Skin epidermis (tissue), 12 donors: ENCODE data around the gene FBXO41.
"Not testable (repeated sequence)": the region's sequence is repeated elsewhere in the genome, so short reads cannot be mapped to it uniquely, and the experiment has no call there.

Experiments used
- H3K27ac ChIP-seq, 21 experiments: fragments of 200-600 bp; sonication (generic) in 11 of 21; one replicate each; pipeline ENCODE4 v1.5.0; 2020; ENCODE audit warnings: mild to moderate bottlenecking in 3 of 21, inconsistent platforms in 2 of 21, moderate library complexity in 2 of 21
- H3K4me3 ChIP-seq, 7 experiments: fragments of 200-600 bp; sonication (generic) in 2 of 7; one replicate each; pipeline ENCODE4 v1.5.0; 2020; ENCODE audit warnings: inconsistent platforms in 2 of 7, mild to moderate bottlenecking in 2 of 7, moderate library complexity in 1 of 7

Gene FBXO41

DNA sequence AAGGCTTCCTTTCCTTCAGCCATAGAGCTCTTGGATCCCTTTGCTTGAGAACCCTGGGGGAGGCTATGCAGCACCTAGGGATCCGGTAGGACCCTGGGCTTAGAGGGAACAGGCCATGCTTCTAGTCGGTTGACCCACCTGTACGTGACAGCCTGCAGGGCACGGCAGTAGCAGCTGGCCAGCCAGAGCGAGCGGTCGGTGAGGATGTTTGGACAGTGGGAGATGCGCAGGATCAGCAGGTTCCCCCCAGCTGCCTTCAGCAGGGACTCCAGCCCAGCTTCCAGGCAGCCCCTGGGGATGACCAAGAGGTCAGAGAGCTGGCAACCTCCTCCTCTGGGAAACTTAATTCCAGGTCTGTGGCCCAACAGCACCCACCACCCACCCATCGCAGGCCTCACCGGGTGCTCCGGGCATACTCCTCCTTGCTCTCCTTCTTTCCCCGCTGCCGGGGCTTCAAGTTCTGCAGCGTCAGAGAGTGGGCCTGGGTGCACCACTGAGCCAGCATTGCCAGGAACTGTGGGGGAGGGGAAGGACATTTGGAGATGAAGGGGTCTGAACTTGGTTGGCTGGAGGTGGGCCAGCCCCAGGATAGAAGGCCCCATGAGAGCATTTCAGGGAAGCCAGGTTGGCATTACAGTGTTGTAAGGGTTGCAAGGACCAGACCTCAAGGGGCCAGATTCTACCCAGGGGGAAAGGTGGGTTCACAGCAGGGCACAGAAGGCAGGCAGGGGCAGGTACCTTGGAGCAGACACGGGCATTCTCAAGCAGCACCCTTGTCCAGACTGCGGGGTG lies 20.5 kb downstream of the FBXO41 start:
- no peak overlapping the region for H3K4me3 ChIP-seq
- no peak overlapping the region for H3K27ac ChIP-seq

DNA sequence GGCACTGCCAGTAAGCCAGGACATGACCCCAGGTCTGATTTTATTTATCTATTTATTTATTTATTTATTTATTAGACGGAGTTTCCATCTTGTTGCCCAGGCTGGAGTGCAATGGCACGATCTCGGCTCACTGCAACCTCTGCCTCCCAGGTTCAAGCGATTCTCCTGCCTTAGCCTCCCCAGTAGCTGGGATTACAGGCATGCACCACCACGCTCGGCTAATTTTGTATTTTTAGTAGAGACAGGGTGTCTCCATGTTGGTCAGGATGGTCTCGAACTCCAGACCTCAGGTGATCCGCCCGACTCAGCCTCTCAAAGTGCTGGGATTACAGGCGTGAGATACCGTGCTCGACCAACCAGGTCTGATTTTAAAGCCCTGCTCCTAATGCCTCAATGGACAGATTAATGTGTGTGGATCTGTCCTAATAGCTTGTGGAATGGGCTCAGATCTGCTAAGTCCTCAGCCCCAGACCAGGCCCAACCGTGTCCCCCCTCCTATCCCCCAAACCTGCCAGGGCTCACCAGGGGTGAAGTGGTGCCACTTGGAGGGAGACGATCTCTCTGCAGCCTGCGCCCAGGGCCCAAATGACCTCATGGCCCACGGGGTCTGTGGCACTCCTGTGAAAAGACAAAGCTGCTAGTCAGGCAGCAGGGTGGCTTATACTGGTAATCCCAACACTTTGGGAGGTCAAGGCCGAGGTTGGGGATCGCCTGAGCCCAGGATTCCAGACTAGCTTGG lies 21.4 kb downstream of the FBXO41 start:
- H3K4me3 ChIP-seq = not testable (repeated sequence)

DNA sequence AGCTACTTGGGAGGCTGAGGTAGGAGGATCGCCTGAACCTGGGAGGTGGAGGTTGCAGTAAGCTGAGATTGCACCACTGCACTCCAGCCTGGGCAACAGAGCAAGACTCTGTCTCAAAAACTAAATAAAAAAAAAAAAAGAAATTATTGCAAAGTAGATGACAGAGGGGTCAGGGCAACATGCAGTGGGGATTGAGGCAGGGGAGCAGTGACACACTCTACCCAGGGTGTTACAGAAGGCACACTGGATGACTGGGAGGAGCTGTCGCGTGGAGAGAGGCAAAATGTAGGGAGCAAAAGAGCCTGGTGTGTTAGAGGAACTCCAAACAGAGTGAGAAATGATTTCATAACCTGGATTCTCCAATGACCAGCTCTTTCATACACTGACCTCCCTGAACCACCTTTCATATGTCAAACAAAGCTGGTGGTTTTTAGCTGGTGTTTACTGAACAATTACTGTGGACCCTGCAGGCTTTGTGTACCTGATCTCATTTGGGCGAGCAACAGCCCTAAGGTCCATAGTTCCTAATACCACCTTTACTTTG lies 22.1 kb downstream of the FBXO41 start:
- H3K4me3 ChIP-seq = no peak overlapping the region
- no peak overlapping the region for H3K27ac ChIP-seq

More for the DNA sequence above, 21.4 kb downstream of the FBXO41 start:
- not testable (repeated sequence) for H3K27ac ChIP-seq

DNA sequence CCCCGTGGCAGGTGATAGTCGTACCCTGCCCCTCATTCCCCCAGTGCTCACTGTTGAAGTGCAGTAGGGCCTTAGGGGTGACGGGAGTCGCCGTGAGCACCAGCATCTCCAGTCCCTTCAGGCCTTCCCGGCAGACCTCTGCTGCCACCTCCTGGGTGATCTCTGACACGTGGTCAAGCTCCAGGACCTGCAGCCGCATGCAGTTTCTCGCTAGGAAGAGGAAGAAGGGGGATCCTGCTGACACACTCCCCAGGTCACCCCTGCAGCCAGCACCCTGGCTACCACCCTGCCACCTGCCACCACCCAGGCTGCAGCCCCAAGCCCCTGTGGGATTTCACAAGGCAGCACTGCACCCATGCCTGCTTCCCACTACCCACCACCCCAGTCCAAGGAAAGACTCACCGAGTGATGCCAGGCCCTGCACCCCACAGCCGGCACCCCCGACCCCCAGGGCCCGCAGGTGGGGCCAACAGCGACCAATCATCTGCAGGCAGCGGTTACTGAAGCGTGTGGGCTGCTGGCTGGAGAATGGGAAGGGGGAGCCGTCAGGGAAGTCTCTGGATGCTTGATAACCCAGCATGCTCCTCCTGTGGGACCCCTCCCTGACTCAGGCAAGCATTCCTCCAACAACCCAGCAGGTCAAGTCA lies 23.8 kb downstream of the FBXO41 start:
- Histone ChIP-seq H3K27ac (no peak overlapping the region), H3K4me3 (no peak overlapping the region)

DNA sequence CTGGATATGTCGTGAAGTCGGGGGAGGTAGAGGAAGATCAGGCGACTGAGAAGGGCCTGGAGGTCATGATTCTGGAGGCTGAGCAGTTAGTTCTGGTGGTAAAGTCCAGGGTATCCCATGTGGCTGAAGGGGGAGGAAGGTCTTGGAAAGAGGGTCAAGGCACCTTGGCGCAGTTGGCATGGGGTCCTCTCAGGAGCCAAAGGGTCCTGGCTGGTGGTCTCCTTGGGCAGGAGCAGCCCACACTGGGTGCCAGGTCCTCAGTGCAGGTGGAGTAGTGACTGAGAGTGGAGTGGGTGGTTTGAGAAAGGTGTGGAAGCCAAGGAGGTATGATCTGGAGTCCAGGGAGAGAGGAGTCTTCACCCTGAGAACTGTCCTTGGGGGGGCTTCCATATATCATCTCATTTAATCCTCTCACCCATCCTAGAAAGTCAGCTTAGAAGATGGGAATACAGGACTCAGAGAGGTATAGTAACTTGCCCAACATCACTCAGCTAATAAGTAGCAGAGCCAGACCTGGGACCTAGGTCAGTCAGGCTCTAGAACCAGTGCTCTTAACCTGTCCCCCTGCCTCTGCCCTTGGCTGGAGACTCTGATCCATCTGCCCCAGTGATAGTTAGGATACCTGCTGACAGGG lies 24.5 kb downstream of the FBXO41 start:
- H3K27ac ChIP-seq = no peak overlapping the region
- H3K4me3 ChIP-seq = no peak overlapping the region

DNA sequence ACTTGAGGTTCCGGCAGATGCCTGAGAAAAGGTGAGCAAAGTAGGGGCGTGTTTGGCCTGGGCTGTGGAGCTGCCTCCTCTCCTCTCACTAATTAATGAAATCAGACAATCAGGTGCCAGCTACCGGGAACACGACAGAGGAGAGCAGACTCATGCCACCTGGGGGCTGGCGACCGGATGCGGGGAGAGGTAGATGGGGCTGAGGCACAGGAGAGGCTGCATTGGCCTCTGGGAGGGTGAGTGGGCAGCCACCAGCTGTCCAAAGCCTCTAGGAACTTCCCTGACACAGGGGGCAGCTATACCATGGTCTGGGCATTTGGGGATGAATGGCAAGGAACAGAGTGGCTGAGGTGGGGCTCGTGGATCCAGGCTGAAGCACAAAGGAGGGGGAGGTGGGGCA lies 25.0 kb downstream of the FBXO41 start:
- no peak overlapping the region for H3K4me3 ChIP-seq
- H3K27ac ChIP-seq = no peak overlapping the region

DNA sequence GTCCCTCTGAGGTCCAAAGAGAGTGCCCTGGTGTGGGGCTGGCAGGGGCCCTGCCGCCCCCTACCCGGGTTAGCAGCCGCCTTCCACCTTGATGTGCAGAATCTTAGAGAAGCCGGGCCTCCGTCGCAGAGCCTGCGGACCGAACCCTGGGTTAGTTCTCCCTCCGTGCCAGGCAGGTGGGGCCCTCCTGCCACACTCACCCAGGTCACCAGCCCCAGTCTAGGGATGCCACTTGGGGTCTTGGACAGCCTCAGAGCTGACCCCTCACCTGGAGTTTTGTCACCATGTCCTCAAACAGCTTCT lies 25.4 kb downstream of the FBXO41 start:
- Histone ChIP-seq H3K27ac (no peak overlapping the region), H3K4me3 (no peak overlapping the region)

DNA sequence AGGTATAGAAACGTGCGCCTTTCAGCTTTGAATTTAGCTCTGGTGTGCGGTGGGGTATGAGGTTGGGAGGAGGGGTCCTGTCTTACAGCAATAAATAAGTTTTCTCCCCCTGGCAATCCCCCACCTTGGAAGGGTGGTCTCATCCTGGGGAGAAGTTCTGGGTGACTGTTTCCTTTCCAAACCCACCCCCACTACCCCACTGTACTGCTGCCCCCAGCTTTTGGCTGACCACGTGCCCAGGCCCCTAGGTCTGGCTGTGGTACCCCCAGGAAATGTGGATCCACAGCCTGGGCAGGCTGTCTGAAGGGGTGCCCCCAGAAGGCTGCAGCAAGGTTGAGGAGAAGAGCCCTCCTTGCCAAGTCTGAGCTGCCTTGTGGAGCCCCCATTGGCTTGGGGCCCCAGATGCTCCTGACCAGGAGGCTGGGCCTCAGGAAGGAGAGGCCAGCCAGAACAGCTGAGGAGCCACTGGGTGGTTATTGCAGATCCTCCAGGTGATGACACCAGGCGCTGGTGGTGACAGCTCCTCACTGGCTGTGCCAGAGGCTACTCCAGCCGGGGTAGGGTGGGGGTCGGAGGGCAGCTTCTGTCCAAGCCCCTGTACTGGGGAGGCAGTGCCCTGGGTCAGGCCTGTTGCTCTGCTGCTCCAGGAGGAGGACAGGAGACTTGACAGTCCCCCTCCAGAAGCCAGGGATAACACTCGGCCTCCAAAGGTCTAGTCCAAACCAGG lies 25.9 kb downstream of the FBXO41 start:
- Histone ChIP-seq H3K4me3 (no peak overlapping the region), H3K27ac (no peak overlapping the region)

DNA sequence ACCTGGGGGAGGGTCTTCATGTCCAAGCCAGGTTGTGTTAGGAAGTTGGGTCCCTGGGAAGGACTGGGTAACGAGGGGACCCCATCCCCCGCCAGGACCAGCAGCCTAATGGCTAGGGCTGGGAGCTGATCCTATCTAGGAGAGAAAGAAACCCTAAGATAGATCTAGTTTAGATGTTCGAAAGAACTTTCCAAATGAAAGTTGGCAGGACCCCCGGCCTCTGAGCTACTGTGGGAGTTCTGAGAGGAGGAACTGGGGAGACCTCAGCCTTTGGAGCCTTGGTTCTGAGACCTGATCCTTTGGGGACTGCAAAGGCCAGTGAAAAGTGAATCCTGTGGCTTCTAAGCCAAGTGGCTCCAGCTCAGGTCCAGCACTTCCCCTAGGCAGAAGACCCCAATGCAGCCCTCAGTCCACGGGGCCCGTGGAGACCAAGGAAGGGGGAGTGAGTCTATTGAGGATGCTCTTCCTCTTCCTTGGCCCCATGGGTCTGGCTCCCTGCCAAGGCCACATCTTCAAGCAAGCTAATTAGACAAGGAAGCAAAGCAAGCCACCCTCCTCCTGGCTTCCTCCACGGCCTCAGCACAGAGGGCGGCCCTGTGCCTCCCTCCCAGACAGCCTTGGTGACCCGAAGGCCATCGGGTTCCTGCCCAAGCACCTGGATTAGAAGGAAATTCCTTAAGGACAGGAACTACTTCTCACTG lies 26.7 kb downstream of the FBXO41 start:
- no peak overlapping the region for H3K27ac ChIP-seq
- H3K4me3 ChIP-seq = no peak overlapping the region

DNA sequence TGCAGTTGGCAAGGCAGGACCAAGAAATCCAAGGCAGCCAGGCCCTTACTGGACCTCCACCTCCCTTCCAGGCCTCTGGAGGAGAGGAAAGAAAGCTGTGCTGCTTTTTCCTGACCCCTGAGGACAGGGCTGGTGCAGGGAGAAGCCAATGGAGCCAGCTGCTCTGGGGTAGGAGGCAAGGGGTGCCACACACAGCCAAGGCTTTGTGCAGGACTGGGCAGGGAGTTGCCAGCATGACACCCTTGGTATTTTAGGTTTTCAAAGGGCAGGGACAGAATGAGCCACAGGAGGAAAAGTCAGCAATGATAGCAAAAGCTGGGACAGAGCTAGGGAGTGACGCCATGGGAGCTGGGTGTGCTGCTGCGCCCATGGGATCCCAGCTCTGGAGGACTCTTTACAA lies 27.3 kb downstream of the FBXO41 start:
- Histone ChIP-seq H3K4me3 (no peak overlapping the region), H3K27ac (no peak overlapping the region)

DNA sequence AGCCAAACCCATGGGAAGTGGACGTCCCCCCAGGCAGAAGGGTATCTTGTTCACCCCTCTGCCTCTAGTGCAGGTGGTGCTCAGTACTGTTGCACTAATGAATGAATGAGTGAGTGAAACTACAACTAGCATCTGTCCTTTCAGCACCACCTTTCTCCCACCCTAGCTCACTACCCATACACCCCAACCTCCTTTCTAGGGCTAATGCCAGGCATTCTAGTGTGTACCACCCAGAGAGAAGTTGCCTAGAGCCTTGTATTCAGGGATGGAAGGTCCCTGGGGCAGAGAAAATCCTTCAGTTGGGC lies 27.7 kb downstream of the FBXO41 start:
- H3K4me3 ChIP-seq = no peak overlapping the region
- H3K27ac ChIP-seq = no peak overlapping the region

DNA sequence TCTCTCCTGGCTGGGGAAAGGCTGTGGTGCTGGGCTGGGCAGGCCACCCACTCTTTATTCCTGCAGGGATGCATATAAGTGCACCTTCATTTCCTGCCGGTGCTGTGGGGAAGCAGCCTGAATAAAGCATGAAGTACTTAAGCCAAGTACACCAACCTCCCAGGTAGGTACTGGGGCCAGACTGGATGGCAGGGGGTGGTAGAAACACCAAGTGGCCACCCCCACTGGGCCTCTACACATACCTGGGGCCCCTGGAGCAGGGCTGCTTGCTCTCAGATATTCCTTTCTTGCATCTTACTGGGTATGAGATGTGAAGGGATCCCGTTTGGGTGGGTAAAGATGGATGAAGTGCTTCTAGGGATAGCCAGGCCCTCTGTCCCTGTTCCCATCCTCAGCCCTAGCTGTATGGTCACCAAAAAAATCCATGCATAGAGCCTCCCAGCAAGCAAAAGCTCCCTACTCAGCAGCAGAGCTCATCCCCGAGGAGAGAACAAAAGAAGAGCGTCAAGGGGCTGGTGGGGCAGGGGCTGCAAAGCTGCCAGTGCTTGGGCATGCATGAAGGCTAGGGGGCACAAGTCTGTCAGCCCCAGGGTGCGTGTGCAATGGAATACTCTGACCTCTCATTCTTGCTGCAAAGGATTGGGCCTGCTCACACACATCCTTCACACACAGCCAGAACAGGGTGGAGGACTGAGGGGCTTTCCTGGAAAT lies 28.2 kb downstream of the FBXO41 start:
- Histone ChIP-seq H3K27ac (no peak overlapping the region), H3K4me3 (no peak overlapping the region)

DNA sequence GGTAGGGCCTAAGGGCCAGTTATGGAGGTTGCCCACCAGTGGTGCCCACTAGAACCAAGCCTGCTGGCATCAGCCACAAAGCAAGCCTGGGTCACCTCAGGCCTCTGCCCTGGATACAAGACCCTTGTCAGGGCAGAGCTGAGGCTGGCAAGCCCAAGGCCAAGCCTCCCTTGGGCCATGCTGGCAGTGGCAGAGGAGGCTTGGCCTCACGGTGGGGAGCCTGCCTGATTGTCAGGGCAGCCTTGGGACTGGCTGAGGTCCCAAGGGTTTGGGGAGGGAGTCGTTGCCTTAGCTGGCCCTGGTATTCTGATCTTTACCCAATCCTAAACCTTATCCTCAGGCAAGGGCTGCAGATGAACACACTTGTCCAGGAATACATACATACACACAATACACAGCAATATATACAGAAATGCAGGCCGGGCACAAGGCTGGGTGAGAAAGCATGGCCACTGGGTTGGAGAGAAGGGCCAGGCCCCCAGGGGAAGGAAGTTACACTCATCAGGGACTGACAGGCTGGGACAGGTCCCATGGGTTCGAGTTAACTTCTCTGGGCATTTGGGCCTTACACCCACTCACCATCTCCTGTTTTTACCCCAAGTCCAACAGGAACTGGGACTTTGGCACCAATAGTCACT lies 29.2 kb downstream of the FBXO41 start:
- H3K4me3 ChIP-seq = no peak overlapping the region
- no peak overlapping the region for H3K27ac ChIP-seq

DNA sequence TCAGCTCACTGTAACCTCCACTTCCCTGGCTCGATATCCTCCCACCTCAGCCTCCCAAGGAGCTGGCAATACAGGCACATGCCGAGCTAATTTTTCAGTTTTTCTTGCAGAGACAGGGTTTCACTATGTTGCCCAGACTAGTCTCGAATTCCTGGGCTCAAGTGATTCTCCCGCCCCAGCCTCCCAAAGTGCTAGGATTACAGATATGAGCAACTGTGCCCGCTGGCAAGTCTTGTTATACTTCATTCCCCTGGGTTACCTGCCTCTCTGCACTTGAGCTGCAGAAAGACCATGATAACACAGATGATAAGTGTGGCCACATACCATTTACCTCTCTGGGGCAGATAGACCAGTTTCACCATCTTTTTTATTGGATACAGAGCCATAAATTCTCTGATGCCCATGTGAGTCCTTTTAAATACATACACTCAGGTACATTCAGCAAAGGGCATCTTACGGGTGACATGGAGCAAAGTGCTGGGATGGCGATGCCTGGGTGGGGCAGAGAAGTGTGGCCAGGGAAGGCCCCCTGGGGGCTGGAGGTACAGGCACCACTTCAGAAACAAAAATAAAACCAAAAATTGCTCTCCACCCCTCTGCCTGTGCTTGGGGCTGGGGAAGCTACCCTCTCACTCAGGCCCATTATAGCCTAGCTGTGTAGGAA lies 29.8 kb downstream of the FBXO41 start:
- H3K27ac ChIP-seq = no peak overlapping the region
- H3K4me3 ChIP-seq = no peak overlapping the region

DNA sequence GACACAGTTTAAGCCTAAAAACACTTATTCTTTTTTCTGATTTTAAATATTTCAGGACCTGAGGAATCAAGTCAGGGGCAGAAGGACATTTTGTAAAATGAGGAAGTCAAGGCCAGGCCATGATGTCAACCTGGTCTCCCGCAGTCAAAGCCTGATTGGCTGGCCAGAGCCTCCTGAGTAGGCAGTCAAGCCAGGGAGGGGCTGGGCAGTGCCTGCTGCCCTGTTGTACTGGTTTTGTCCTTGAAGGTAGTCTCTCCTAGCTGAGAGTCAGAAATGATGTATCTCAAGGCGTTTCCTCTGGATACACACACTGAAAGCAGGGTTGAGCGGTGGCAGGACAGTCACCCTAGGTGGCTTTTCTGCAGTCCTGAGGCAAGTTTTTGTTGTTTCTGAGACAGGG lies 30.4 kb downstream of the FBXO41 start:
- Histone ChIP-seq H3K27ac (no peak overlapping the region), H3K4me3 (no peak overlapping the region)

DNA sequence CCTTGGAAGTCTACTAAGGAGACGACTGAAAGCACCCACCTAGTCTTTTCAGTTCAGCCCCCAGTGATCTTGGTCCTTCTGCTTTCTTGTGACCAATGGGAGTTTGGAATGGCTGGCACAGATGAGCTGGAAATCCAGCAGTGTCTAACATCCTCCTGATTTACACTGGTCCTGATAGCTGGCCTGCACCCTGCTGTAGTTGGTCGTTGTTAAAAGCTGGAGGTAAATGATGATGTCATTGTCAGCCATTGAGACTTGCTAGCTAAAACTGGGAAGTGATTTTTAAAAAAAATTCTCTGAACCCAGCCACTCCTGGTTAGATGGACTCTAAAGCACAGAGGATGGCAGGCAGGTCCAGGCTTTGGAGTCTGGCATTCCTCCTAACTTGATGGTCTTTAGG lies 30.9 kb downstream of the FBXO41 start:
- H3K4me3 ChIP-seq = no peak overlapping the region
- H3K27ac ChIP-seq = no peak overlapping the region

DNA sequence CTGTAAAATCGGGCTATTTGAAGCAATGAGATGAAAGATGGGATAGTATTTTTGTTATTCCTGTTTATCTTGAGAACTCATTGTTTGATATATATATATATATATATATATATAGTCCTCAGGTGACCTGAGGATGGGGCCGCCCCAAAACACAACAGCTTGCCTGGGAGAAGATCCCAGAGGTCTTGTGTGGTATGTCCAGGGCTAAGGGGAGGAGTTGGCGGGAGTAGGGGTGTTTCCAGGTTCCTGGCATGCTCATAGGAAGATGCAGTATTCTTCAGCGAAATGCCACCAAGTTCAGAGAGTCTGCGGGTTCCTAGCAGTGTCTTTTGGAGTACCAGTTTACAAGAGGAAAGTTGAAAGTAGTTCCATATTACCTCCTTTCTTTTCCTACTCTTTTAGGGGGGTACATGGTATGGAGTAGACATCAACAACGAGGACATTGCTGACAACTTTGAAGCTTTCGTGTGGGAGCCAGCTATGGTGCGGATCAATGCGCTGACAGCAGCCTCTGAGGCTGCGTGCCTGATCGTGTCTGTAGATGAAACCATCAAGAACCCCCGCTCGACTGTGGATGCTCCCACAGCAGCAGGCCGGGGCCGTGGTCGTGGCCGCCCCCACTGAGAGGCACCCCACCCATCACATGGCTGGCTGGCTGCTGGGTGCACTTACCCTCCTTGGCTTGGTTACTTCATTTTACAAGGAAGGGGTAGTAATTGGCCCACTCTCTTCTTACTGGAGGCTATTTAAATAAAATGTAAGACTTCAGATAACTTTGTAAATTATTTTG lies 31.8 kb downstream of the FBXO41 start:
- no peak overlapping the region for H3K27ac ChIP-seq
- H3K4me3 ChIP-seq = no peak overlapping the region
